Measurements from ENCODE around the gene FKBP5.
"Not testable (repeated sequence)": the region's sequence is repeated elsewhere in the genome, so short reads cannot be mapped to it uniquely, and the experiment has no call there.

FKBP5 gene

DNA sequence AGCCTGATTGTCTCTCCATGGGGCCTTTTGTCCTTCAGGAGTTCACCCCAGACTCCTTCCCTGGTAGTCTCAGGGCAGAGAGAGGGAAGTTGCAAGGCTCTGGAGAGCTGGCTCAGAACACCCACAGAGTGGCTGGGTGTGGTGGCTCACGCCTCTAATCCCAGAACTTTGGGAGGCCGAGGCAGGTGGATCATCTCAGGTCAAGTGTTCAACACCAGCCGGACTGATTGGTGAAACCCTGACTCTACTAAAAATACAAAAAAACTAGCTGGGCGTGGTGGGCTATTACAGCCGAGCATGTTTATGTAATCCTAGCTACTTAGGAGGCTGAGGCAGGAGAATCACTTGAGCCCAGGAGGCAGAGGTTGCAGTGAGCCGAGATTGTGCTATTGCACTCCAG is 152.9 kb downstream of the FKBP5 start:
- not testable (repeated sequence) for DNase-seq

DNA sequence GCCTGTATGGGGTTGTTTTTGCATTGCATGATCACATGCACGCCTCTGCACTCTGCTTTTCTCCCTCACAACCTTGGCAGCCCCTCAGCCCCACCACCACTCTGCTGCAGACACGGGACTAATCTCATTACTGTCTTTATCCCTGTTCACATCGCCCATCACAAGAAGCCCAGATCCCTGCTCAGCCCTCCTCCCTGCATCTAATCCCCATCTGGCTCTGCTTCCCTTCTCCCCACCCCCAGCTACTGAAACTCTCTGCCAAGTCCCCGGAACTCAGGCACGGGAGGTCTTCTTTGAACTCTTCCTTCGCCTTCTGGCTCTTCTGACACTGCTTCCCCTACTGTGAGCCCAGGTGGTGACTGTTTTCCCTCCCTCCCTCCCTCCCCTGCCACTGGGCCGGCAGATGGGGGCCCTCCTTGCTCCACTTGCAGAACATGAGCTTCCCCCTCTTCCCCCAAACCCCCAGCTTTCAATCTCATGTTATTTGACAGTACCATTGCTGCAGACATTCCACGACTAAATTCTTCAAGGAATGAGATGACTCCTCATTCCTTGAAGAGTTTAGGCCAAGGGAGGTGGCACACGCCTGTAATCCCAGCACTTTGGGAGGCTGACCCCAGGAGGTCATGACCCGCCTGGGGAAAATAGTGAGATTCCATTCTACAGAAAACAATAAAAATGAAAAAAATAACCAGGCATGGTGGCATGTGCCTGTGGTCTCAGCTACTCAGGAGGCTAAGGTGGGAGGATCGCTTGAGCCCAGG is 154.1 kb downstream of the FKBP5 start:
- DNase-seq, result no peak

DNA sequence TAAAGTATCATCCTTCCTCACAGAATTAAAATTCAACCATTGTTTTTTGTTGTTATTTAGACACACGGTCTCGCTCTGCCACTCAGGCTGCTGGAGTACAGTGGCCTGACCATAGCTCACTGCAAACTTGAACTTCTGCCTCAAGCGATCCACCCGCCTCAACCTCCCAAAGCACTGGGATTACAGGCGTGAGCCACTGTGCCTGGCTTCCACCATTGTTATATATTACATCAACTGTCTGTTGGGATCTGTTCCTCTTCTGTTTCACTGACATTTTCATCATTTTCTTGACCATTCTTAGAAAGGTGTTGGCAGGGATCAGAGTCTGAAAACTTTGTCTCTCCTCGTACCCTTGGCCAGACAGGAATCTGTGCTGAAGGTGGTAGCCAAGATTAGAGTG is 154.7 kb downstream of the FKBP5 start:
- DNase-seq, result no peak

DNA sequence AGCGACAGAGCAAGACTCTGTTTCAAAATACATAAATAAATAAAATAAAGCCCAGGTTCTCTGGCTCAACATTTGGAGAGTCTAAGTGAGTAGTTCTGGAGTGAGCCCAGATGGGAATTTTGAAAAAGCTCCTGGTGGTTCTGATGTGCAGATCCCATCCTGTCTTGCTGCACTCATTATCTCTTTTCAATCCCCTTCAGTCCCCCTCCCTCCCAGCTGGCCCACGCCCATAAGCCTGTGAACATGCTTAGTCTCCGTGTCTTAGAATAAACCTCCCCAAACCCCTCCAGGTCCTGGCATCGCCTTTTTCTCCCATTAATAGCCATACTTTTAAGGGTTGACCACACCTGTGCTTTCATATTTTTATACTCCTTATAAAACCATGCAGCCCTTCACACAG is 156.6 kb downstream of the FKBP5 start:
- no peak for DNase-seq

DNA sequence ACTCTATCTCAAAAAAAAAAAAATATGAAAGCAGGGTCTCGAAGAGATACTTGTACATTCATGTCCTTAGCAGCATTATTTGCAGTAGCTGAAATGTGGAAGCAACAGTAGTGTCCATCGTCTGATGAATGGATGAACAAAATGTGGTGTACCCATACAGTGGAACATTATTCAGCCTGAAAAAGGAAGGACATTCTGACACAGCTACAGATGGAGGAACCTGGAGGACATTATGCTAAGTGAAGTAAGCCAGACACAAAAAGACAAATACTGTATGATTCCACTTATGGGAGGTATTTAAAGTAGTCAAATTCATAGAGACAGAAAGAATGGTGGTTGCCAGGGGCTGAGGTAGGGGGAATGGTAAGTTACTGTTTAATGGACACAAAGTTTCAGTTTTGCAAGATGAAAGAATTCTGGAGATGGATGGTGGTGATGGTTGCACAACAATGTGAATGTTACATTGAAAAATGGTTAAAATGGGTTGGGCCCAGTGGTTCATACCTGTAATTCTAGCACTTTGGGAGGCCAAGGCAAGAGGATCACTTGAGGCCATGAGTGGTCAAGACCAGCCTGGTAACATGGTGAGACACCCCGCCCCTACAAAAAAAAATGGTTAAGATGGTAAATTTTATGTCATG is 164.2 kb downstream of the FKBP5 start:
- no peak for DNase-seq
